Stimulated activated naive CD4-positive, alpha-beta T cell treated with Interleukin-2 at 50 U/mL for 16 hours (primary cell): Measurements from ENCODE around the gene GRIP2.
A peak's percentile ranks its signal among the peaks of the same experiment; 100 is the strongest.
"Not testable (repeated sequence)": the region's sequence is repeated elsewhere in the genome, so short reads cannot be mapped to it uniquely, and the experiment has no call there.

Source experiments
- DNase-seq: peaks from one replicate; lab custom pipeline; 2025; lab: John Stamatoyannopoulos, UW

GRIP2 gene

DNA sequence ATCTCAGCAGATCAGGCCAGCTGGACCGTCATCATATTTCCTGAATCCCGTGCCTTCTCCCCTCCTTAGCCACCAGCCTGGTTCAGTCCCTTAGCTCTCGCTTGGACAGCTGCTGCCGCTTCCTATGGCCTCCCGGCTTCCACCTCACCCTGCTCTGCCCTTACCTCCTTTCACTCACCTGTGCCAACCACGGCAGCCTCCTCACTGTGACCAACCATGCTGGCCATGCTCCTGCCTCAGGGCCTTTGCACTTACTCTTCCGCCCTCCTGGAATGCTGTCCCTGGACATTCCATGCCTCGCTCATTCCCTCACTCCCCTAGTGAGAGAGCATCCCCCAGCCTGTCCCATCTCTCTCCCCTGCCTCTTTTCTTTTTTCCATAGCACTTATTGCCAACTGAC is 19.2 kb downstream of the GRIP2 start:
- no peak for DNase-seq

DNA sequence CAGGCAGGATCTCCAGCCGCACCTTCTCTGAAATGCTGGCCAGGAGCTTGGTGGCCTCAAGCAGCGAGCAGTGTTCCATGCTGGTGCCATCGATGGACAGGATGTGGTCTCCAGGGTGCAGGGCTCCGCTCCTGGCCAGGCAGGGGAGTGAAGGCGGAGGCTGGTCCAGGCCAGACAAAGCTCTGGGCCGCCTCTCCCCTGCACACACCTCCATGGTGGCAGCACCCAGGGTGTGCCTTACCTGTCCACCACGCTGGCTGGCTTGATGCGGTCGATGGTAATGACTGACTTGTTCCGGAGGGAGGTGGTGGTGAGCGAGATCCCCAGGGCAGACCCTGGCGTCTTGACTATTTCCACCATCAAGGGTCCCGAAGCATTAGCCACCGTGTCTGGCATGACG is 20.0 kb downstream of the GRIP2 start:
- no peak for DNase-seq

DNA sequence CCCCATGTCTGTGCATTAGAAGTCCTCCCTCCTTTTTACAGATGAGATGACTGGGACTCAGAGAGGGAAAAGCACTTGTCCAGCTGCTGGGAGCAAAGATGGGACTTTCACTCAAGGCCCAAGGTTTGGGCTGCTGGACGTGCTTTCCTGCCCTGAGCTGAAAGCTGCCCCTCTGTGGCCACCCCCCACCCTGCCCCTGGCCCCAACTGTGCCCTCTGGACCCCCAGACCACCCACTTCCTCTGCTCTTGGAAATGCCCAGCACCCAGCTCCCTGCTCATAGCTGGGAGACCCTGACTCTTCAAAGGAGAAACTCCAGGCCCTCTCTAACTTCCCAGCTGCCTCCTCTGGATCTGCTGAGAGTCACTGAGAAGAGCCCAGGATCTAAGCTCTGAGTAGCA is 20.7 kb downstream of the GRIP2 start:
- DNase-seq = no peak

DNA sequence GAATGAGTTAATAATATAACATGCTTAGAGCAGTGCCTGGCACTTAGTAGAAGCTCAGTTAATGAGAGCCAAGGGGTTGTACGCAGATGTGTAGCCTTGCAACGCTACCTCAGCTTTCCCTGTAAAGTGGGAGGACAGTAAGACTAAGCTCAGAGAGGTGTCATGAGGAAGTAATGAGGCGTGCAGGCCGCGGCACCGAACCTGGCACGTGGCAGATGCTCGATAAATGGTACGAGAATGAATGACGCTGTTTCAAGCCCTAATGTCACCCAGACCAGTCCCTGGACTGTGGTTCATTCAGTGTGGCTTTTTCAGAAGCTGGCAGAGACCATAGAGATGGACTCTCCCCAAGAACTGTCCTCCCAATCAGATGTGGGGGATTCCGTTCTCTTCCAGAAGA is 21.2 kb downstream of the GRIP2 start:
- no peak for DNase-seq

DNA sequence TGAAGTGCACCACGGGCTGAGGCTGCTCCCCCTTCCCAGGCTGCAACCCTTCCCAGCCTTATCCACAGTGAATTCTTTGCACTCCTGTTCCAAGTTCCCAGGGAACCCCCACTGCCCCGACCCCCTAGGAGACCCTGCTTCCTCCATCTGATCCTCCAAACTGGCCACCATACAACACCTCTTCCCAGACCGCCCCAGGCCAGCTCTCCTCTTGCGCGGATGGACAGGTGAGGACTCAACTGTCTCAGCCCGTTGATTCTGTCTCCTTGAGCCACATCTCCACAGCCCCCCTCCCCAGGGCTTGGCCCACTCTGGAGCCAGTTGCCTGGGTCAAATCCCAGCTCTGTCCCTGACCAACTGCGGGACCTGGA is 21.7 kb downstream of the GRIP2 start:
- DNase-seq = no peak

DNA sequence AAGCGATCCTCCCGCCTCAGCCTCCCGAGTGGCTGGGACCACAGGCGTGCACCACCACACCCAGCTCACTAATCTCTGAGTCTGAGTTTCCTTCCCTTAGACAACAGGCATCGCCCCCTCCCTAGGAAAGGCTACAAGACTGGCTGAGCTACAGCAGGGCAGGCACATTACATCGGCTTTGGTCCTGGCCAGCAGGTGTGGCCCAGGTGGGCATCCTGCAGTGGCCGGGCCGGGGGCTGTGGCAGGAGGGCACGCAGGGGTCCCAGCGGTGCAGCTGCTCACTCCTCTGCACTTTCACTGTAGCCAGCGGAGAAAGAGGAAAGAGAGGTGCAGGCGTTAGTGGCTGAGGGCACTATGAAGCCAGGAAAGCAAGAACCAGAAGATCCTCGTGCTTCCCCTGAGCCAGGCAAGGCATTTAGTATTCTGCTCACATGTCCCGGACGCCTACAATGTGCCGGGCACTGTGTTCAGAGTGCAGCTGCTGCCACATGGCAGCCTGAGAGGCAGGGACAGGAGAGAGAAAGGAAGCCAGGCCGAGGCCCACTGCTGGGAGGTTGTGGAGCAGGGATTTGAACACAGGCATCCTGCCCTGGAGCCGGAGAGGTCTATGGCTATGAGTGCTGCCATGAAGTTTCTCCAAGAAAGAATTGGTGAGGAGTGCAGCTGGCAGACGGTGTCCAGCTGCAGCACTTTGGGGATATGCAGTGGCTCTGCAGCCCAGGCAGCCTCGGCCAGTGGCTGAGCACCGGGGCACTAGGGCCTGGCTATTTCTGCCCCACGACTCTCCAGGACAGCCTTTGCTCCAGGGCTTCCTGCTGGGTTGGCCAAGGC is 22.3 kb downstream of the GRIP2 start:
- no peak for DNase-seq

DNA sequence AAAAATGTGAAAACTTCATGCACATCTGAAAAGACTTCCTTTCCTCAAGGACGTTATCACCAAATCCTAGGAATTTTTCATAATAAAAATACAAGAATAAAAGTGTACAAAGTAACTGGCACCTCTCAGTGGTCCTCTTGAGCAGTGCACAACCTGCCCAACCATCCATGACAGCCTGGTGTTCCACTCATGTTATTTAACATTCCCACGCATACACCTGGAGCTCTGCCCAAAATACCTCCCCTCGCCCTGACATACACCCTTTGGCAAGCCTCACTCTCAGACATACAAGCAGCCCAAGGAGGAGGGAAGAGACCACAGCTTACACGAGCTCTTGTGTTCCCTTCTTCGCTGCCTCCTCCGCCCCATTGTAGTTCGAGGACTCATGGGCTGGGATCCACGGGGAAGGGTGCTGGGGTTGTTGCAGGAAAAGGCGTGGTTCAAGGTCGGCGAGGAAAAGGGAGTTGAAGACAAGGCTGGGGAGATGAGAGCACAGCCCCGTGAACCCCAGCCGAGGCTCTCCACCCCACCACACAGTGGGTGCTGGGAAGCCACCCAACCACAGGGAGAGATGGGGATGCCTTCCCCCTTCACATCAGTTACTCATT is 23.3 kb downstream of the GRIP2 start:
- DNase-seq = no peak

DNA sequence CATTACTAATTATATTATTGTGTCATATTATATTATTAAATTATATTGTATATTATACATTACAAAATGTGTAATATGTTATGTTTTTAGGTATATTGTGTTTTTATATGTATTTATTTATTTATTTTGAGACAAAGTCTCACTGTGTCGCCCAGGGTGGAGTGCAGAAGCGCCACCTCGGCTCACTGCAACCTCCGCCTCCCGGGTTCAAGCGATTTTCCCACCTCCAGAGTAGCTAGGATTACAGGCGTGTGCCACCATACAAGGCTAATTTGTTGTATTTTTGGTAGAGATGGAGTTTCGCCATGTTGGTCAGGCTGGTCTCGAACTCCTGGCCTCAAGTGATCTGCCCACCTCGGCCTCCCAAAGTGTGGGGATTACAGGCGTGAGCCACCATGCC is 24.6 kb downstream of the GRIP2 start:
- DNase-seq = not testable (repeated sequence)

DNA sequence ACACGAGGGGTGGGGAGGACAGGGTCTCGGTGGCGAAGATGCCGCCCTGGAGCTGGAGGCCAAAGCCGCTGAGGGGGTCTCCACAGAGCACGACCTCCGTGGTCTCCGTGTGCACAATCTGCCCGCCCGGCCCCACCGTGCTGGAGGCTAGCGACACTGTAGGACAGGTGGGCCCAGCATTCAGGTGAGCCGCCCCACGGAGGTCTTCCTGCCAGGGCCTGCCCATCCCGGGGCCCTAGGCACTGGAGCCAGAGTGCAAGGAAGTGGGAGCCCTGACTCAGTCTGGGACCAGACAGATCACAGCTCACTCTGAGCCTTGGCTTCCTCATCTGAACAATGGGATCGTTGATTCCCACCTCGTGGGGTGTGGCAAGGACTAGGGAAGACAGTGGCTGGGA is 25.8 kb downstream of the GRIP2 start:
- DNase-seq = no peak

DNA sequence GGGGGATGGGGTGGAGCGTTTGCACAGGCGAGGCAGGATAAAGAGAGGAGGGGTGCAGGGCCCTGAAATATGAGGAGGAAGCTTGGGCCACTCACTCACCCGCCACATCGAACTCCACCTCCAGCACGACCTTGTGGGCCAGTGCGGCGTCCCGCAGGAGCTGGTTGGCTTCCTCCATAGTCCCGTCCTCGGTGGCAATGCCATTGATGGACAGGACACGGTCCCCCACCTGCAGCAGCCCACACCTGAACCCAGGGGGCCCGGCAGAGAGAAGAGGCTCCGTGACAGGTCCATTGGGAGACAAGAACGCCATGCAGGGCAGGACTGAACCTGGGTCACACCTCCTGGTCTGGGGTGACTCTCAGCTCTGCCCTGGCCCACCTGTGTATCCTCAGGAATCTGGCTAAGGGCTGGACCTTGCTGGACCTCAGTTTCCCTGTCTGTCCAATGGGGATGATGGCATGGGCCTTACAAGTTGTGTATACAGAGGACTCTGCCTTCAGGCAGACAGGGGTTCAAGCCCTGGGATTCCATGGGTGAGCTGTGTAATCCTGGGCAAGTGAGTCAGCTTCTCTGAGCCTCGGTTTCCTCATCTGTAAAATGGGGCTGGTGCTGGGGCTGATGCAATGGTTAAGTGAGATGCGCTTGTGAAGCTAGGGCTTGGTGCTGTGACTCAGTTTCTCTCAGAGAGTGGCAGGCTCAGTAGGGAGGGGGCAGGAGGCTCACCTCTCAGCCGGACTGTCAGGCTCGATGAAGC is 26.4 kb downstream of the GRIP2 start:
- no peak for DNase-seq

DNA sequence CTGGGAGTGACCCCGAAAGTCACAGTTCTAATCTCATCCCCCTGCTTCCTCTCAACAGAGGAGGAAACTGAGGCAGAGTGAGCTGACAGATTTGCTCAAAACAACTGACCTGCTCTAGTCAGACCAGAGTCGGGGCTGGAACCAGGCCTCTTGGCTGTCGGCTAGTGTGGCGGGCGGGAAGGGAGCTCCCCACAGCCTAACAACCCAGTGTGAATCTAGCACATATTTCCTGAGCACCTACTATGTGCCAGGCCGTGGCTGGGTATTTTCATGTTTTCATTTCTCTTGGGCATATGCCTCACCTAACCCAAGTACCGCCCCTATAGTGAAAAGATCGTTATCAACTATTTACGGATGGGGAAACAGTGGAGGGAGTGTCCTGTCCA is 27.2 kb downstream of the GRIP2 start:
- DNase-seq = no peak

DNA sequence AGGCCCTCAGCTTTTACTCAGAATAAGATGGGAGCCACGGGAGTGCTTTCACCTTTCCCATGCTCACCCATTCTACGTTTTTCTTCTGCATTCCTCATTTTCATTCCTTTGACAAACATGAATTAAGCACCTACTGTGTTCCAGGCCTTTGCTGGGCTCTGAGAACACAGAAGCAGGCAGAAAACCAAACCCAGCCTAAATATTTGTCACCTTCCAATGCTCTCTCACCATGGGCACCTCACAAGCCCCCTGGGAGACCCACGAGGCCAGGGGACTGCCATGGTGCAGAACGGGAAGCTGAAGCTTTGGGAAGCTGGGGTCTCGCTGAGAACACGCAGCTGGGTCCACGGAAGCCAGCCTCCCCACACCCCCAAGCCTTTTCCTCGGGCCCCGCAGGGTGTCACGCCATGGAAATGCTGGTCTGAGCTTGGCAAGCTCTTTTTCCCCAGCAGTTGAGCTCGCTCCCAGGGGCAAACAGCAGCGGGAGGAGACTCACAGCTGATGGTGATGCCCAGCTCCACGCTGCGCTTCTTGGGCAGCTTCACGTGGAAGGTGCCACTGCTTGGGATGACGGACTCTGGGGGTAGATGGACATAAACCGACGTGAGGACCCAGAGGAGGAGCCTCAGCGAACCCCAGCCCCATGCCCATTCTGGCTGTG is 27.7 kb downstream of the GRIP2 start:
- no peak for DNase-seq

DNA sequence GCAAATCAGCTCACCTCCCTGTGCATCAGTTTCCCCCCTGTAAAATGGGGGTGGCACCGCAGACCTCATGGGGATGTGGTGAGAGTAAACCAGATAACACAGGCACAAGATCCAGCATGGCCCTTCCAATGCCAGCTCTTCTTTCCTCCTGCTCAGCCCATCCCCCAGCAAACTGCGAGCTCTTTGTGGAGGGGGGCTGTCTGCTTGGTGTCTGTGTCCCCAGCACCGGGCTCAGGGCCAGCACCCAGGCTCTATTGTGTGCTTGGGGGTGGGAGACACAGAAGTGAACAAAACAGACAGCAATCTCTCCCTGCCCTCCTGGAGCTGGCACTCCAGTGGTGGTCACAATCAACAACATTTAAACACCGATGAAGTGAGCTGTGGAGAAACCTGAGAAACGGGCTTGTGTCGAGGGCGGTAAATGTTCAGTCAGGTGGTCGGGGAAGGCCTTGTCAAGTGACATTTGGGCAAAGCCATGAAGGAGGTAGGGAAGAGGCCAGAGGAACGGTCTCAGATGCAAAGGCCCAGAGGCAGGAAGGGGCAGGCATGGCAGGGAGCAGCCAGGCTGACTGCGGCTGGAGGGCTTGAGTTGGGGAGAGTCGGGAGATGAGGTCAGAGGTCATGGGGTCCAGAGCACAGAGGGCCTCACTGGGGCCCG is 28.4 kb downstream of the GRIP2 start:
- DNase-seq = no peak

DNA sequence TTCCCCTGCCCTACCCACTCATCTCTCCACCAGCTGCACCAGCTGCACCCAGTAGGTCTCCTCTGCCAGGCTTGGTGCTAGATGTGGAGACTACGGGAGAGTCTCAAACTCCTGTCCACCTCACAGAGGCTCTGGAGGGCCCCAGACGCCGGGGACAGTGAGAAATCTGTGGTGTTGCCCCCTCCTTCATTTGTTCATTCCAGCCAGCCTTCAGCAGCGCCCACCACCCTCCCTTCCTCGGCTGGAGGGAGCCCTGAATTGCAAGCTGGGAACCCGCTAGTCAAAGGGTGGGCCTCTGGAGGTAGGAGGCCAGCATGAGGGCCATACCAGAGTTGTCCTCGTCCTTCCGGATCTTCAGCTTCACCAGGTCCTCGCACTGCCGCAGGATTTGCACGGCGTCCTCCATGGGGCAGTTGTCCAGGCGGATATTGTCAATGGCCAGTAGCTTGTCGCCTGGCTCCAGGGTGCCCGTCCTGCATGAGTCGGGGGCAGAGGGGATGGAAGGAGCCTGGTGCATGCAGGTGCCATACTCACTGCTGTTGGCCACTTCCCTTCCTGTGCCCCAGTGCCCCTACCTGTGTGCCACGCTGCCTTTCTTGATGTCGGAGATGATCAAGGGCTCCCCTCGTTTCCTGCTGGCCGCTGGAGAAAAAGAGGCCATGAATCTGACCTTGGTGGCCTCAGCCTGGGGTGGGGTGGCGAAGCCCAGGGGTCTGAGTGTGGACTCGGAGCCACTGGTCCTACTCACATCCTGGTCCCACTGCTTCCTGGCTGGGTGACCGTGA is 29.1 kb downstream of the GRIP2 start:
- no peak for DNase-seq

DNA sequence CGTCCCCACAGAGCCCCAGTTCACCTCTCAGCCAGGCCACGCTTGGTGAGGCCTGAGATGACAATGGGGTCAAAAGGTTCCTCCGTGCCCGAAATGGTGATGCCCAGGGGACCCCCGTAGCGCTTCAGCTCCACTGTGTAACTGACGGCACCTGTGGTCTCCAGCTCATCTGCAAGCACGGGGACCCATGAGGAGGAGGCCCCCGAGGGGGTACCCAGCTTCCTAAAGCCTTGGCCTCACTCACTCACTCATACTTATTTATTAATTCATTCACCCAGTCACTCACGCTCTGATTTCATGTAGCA is 30.4 kb downstream of the GRIP2 start:
- no peak for DNase-seq

DNA sequence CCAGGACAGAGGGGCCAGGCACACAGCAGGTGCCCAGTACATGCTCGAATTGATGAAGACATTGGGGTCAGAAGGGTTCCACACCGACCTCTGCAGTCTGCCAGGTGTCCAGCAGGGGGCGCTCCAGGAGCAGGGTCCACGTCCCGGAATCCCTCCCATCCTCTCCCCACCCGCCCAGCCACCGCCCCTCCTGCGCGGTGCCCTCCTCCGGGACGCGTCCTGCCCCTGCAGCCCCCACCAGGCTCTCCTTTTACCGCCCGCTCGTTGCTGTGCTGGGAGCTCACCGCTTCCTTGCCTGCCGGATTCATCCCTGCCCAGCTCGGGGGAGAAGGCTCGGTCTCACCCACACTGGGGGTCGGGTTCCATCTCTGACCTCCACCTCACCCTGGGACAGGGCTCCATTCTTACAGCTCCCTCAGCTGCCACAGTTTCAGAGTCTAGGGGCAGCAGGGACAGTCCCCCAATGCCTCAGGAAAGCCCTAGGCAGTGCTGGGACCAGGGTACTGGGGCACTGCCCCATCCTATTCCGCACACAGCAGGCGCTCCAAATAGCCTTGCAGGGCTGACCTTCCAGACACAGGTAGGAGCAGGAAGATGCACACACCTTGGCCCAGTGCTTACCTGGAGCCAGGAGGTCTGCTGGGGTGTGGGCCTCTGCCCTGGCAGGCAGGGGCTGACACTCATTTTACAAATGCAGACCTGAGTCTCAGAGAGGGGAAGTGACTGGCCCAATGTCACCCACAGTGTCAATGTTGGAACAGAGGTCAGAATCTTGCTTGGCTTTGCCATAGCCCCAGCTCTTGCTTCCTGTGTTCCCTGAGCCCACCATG is 31.0 kb downstream of the GRIP2 start:
- DNase-seq = peak; percentile 63

DNA sequence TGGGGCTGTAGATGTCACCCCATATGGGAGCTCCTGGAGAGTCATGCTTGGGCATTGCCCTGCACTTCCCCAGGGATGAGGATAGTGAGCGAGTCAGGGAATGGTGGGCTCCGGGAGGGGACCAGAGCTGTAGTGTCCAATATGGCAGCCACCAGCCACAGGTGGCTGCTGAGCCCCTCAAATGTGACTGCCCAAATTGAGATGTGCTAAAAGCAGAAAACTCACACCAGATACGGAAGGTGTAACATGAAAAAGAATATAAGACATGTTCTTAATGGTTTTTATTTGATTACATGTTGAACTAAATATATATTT is 31.7 kb downstream of the GRIP2 start:
- no peak for DNase-seq

DNA sequence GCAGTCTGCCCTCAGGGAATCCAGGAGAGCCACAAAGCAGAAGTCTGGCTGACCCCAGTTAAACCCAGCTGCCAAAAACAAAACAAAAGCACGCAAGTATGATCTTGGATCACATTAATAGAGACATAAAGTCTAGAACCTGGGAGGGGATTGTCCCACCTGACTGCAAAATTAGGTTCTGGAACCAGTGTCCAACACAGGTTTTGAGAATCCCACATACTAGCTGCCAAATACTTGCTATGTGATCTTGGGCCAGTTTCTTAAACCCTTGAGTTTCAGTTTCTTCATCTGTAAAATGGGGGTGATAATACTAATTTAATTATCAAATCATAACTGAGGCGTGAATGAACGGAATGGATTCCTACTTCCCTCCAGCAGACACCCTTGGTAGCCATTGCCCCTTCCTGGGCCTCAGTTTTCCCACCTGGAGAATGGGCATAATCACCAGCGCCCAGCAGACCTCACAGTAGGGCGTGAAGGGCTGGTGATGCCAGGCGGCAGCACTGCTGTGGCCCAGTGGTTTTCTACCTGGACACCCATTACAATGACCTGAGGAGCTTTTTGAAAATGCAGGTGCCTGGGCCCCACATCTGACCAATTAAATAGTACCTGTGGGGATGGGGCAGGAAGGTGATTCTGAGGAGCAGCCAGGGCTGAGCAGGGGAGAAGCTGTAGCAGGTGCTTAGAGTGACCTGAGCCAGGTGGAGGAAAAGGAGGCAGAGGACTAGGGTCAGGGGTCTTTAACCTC is 32.2 kb downstream of the GRIP2 start:
- DNase-seq = no peak

DNA sequence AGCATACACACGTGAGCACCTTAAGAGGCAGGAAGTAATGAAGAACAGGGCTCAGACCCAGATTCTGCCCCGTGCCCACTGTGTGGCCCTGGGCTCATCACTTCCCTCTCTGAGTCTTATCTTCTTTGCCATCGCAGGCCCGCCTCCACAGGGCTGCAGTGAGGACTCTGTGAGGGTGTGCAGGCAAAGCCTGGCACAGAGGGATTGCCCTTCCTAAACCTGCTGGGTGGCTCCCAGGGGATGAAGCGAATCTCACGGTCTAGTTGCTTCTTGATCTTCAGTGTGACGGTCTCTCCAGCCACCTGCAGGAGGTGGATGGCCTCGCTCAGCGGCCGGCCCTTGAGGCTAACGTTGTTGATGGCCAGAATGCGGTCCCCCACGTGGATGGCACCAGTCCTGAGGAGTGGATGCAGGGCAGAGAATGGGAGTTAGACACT is 32.8 kb downstream of the GRIP2 start:
- no peak for DNase-seq
